Keratinocyte (primary cell): ENCODE data around the gene RDH16.
"Not testable (repeated sequence)": the region's sequence is repeated elsewhere in the genome, so short reads cannot be mapped to it uniquely, and the experiment has no call there.

ENCODE experiments used
- EZH2 ChIP-seq: IDR thresholded peaks from one replicate; pipeline ENCODE4 v1.6.1; 2012; ENCODE audit warnings: inconsistent platforms, mild to moderate bottlenecking, low read length, moderate library complexity
- TF ChIP-seq, protein P1 (sequence below), 3 experiments: IDR thresholded peaks in 1 of 3; conservative IDR thresholded peaks in 1 of 3; optimal IDR thresholded peaks in 1 of 3; 2 replicates in 2 of 3; 3 replicates in 1 of 3; pipeline versions ENCODE3 to v1.5.1; 2011; ENCODE audit warnings: low read length in 3 of 3, mild to moderate bottlenecking in 3 of 3, moderate library complexity in 2 of 3, control low read depth in 1 of 3, inconsistent platforms in 1 of 3; ENCODE audit not compliant: insufficient read depth in 2 of 3; ENCODE audit errors: extremely low read depth in 1 of 3

DNA sequence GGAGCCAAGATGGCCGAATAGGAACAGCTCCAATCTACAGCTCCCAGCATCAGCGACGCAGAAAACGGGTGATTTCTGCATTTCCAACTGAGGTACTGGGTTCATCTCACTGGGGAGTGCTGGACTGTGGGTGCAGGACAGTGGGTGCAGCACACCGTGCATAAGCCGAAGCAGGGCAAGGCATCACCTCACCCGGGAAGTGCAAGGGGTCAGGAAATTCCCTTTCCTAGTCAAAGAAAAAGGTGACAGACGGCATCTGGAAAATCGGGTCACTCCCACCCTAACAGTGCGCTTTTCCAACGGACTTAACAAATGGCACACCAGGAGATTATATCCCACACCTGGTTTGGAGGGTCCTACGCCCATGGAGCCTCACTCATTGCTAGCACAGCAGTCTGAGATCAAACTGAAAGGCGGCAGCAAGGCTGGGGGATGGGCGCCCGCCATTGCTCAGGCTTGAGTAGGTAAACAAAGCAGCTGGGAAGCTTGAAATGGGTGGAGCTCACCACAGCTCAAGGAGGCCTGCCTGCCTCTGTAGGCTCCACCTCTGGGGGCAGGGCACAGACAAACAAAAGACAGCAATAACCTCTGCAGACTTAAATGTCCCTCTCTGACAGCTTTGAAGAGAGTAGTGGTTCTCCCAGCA lies 8.7 kb upstream of the RDH16 start:
- TF ChIP-seq, protein P1, sequence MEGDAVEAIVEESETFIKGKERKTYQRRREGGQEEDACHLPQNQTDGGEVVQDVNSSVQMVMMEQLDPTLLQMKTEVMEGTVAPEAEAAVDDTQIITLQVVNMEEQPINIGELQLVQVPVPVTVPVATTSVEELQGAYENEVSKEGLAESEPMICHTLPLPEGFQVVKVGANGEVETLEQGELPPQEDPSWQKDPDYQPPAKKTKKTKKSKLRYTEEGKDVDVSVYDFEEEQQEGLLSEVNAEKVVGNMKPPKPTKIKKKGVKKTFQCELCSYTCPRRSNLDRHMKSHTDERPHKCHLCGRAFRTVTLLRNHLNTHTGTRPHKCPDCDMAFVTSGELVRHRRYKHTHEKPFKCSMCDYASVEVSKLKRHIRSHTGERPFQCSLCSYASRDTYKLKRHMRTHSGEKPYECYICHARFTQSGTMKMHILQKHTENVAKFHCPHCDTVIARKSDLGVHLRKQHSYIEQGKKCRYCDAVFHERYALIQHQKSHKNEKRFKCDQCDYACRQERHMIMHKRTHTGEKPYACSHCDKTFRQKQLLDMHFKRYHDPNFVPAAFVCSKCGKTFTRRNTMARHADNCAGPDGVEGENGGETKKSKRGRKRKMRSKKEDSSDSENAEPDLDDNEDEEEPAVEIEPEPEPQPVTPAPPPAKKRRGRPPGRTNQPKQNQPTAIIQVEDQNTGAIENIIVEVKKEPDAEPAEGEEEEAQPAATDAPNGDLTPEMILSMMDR (optimal IDR thresholded peaks at IDR 0.05 in 1 of 3, IDR thresholded peaks at IDR 0.05 in 1 of 3, conservative IDR thresholded peaks at IDR 0.05 in 1 of 3; ENCODE audit: extremely low read depth in 1 of 3, insufficient read depth in 2 of 3, low read length in 3 of 3), result not testable (repeated sequence)
- TF ChIP-seq EZH2, result not testable (repeated sequence)
